ENCODE results near the gene WNT5B. TPM values are rescaled to one million over a fixed set of nuclear protein-coding genes. Genes with fewer than 3 reads are reported as not detected.
"Not testable (repeated sequence)": the region's sequence is repeated elsewhere in the genome, so short reads cannot be mapped to it uniquely, and the experiment has no call there.

Gene WNT5B
- total and polyA plus RNA-seq, 2 experiments from 2014 or later, result 152 to 240 TPM

DNA sequence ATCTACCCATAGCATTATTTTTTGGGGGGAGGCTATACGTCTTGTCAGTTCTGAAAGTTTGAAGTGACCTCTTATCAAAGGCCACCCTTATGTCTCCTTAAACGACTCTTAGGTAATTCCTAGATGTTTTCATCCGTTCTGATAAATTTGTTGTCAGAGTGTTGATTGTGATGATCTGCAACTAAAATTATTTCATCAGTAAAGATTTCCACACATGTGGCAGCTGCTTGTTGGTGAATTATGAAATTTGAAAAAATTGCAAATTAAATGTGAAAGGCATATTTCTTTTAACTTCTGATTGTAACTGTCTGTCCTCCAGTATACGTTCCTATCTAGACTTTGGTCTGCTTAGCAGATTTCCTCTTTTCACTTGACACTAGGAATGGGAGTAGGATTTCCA is 63.2 kb downstream of the WNT5B start:
- H3K27ac ChIP-seq, result peak overlapping the region; percentile 97
- no peaks in the 10 kb centered on the region for H3K9me3 ChIP-seq (ENCODE audit: low read depth)
- H3K4me3 ChIP-seq, result peak overlapping the region; percentile 69
- H3K4me1 ChIP-seq (ENCODE audit: low read depth), result peaks cover 20% of the 10 kb centered on the region
- no peaks in the 10 kb centered on the region for H3K27me3 ChIP-seq
- DNase-seq (ENCODE audit: low read depth in 1 of 2, low spot score in 1 of 2), result no peak
- TF ChIP-seq, protein P1, sequence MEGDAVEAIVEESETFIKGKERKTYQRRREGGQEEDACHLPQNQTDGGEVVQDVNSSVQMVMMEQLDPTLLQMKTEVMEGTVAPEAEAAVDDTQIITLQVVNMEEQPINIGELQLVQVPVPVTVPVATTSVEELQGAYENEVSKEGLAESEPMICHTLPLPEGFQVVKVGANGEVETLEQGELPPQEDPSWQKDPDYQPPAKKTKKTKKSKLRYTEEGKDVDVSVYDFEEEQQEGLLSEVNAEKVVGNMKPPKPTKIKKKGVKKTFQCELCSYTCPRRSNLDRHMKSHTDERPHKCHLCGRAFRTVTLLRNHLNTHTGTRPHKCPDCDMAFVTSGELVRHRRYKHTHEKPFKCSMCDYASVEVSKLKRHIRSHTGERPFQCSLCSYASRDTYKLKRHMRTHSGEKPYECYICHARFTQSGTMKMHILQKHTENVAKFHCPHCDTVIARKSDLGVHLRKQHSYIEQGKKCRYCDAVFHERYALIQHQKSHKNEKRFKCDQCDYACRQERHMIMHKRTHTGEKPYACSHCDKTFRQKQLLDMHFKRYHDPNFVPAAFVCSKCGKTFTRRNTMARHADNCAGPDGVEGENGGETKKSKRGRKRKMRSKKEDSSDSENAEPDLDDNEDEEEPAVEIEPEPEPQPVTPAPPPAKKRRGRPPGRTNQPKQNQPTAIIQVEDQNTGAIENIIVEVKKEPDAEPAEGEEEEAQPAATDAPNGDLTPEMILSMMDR (IDR thresholded peaks at IDR 0.05; ENCODE audit: low read depth, low read length), result no peak
- no peaks in the 10 kb centered on the region for H3K36me3 ChIP-seq

DNA sequence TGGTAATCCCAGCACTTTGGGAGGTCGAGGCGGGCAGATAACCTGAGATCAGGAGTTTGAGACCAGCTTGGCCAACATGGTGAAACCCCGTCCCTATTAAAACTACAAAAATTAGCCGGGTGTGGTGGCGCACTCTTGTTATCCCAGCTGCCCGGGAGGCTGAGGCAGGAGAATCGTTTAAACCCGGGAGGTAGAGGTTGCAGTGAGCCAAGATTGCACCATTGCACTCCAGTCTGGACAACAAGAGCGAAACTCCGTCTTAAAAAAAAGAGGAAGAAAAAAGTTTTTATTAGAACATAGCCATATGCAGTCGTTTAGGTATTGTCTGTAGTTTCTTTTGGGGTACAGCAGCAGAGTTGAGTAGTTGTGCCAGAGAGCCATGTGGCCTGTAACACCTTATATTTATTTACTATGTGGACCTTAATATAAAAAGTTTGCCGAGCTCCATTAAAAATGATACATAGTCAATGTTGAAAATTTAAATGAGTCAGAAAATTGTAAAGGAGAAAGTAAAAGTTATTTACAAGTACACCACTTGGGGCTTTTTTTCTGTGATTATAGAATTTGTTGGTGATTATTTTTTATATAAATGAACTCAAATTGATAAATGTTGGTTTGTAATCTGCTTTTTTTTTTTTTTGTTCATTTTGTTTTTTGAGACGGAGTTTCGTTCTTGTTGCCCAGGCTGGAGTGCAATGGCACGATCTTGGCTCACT is 64.0 kb downstream of the WNT5B start:
- H3K4me3 ChIP-seq, result no peak overlapping the region
- DNase-seq (ENCODE audit: low read depth in 1 of 2, low spot score in 1 of 2), result no peak
- H3K27ac ChIP-seq, result no peak overlapping the region
- H3K4me1 ChIP-seq (ENCODE audit: low read depth), result peaks cover 23% of the 10 kb centered on the region
- TF ChIP-seq, protein P1 (IDR thresholded peaks at IDR 0.05; ENCODE audit: low read depth, low read length), result no peak
- H3K9me3 ChIP-seq (ENCODE audit: low read depth), result no peaks in the 10 kb centered on the region
- H3K36me3 ChIP-seq, result no peaks in the 10 kb centered on the region
- H3K27me3 ChIP-seq, result no peaks in the 10 kb centered on the region

DNA sequence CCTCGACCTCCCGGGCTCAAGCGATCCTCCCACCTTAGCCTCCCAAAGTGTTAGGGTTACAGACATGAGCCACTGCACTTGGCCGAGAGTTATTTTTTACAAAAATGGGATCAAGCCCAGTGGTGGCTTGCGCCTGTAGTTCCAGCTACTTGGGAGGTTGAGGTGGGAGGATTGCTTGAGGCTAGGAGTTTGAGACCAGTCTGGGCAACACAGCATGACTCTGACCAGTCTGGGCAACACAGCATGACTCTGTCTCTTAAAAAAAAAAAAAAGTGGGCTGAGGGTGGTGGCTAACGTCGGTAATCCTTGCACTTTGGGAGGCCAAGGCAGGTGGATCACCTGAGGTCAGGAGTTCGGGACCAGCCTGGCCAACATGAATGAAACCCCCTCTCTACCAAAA is 66.1 kb downstream of the WNT5B start:
- peaks cover 20% of the 10 kb centered on the region for H3K4me1 ChIP-seq (ENCODE audit: low read depth)
- not testable (repeated sequence) for H3K27me3 ChIP-seq; H3K4me3 ChIP-seq; H3K27ac ChIP-seq; DNase-seq (ENCODE audit: low read depth in 1 of 2, low spot score in 1 of 2); H3K9me3 ChIP-seq (ENCODE audit: low read depth); H3K36me3 ChIP-seq

DNA sequence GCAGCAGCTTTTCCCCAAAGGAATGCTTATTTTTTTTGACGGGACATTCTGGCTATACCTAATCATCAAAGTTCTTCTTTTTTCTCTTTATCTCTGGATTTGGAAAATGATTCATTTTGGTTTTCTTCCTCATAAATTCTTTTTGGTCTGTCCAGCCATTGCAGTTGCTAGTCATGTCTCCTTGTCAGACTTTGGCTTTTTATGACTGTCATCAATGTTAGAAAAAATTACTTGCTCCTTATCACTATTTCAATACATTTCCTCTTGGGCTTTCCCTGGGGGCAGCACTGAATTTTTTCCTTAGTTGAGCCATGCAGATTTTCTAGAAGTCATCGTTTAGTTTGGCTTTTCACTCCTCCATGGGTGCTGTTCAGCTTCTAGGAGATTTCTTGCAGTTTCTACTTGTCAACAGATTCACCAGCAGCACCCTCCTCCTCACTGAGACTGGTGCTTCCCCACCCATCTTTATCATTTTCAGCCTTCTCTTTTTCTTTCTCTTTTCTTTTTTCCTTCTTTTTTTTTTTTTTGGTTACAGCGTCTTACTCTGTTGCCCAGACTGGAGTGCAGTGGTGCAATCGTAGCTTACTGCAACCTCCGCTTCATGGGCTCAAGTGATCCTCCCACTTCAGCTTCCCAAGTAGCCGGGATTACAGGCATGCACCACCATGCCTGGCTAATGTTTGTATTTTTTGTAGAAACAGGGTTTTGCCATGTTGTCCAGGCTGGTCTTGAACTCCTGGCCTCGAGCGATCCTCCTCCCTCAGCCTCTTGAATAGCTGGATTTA is 67.0 kb downstream of the WNT5B start:
- no peaks in the 10 kb centered on the region for H3K9me3 ChIP-seq (ENCODE audit: low read depth)
- no peaks in the 10 kb centered on the region for H3K27me3 ChIP-seq
- peak in 1 of 2 donors; percentile 40 for DNase-seq (ENCODE audit: low read depth in 1 of 2, low spot score in 1 of 2)
- H3K4me3 ChIP-seq, result no peak overlapping the region
- no peaks in the 10 kb centered on the region for H3K36me3 ChIP-seq
- H3K27ac ChIP-seq, result no peak overlapping the region
- H3K4me1 ChIP-seq (ENCODE audit: low read depth), result peaks cover 19% of the 10 kb centered on the region
- TF ChIP-seq, protein P1 (IDR thresholded peaks at IDR 0.05; ENCODE audit: low read depth, low read length), result no peak

DNA sequence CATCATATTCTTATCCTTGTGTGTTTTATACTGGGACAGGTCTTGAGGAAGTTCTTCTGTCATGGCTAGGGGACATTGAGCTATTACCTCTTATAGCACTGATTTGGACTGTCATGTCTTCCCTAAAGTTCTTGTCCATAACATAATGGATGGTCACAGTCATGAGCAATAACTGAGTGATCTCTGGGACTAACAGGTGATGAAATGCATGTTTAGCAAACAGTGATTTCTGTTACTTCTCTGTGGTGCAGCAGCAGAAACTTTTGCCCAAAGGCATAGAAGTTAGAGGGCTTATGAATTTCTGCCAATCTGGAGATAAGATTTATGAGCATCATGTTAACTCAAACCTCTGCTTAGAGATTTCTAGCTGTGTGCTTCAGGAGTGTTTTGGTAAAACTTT is 67.8 kb downstream of the WNT5B start:
- H3K27ac ChIP-seq, result no peak overlapping the region
- no peak overlapping the region for H3K4me3 ChIP-seq
- DNase-seq (ENCODE audit: low read depth in 1 of 2, low spot score in 1 of 2), result no peak
- H3K9me3 ChIP-seq (ENCODE audit: low read depth), result no peaks in the 10 kb centered on the region
- H3K27me3 ChIP-seq, result no peaks in the 10 kb centered on the region
- no peaks in the 10 kb centered on the region for H3K36me3 ChIP-seq
- TF ChIP-seq, protein P1 (IDR thresholded peaks at IDR 0.05; ENCODE audit: low read depth, low read length), result no peak
- H3K4me1 ChIP-seq (ENCODE audit: low read depth), result peaks cover 16% of the 10 kb centered on the region

Other genes with a start within 250 kb of the WNT5B start
- gene FBXL14, start 34.6 kb upstream of the WNT5B start, total RNA-seq, result 22.4 and 27.8 TPM in 2 replicates
- 17.8 and 34.3 TPM in 2 replicates for gene FBXL14, start 34.6 kb upstream of the WNT5B start, polyA plus RNA-seq
- gene ADIPOR2, start 61.8 kb downstream of the WNT5B start, total RNA-seq, result 25.0 and 25.7 TPM in 2 replicates
- 5.8 and 7.1 TPM in 2 replicates for gene ADIPOR2, start 61.8 kb downstream of the WNT5B start, polyA plus RNA-seq
- not detected in 2 replicates for gene LRTM2, start 191.3 kb downstream of the WNT5B start, total RNA-seq
- gene LRTM2, start 191.3 kb downstream of the WNT5B start, polyA plus RNA-seq, result not detected in 2 replicates

All from cardiac muscle cell (in vitro differentiated cells and primary cell).